Islet precursor cell (in vitro differentiated cells): ENCODE data around the gene SLC47A2.
"Not testable (repeated sequence)": the region's sequence is repeated elsewhere in the genome, so short reads cannot be mapped to it uniquely, and the experiment has no call there.

Experiments
- DNase-seq: peaks from one replicate; pipeline ENCODE4 v3.0.0-alpha.2; 2018

Gene SLC47A2

GRCh38 chr17:19706791-19707727 lies 9.3 kb downstream of the SLC47A2 start:
- peak; percentile 64 for DNase-seq

DNA sequence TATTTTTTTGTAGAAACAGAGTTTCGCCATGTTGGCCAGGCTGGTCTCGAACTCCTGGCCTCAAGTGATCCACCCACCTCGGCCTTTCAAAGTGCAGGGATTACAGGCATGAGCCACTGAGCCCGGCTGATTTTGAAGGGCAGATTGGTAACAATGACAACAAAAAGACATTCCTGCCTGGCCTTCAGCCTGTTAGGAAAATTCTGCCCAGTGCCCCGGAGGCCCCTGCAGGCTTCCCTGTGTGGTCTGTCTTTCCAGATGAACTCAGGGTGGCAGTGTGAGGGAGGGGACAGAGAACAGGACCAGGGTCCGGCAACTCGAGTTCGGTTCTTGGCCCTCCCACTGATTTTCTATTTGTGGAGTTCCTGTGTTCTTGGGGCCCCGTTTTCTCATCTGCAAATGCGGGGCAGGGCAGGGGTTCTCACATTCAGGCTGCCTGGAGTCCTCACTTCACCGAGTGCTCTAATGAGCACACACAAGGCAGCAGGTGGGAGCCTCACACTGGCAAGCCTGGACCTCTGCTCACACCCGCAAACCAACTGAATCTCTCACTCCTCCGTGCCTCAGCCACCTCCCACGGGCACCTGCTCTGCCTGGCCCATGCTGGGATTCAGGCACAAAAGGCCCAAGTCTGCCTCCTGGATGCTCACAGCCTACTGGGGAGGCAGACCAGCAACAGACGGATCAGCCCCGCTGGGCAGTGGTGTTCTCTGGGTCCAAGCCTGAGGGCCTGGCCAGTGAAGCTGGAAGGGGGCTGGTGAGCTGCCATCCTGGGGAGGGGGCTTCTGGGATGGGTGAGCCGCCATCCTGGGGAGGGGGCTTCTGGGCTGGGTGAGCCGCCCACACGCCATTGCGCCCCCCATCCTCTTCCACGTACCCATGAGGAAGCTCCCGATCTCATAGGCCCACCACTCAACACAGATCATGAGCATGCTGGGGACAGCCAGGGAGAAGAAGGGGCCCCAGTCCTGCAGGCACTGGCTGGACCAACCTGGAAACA lies 10.3 kb downstream of the SLC47A2 start:
- peak; percentile 63 for DNase-seq

DNA sequence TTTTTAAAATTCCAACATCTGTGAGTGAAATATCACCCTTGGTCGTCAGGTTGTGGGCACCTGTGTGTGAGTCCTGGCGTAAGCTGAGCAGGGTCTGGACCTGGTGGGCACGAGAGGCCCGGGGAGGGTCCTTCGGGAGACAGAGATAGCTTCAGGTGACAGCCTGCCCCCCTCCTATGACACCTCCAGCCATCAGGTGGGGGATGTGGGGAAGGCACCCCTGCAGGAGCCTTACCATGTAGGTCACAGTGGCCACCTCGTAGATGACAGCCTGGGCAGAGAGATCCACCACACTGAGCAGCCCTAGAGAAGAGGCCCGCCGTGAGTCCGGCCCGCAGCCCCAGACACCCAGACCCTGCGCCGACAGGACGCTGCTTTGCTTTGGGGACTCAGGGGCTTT lies 11.2 kb downstream of the SLC47A2 start:
- DNase-seq: peak; percentile 47

GRCh38 chr17:19703828-19704613 lies 12.4 kb downstream of the SLC47A2 start:
- DNase-seq: peak; percentile 80

DNA sequence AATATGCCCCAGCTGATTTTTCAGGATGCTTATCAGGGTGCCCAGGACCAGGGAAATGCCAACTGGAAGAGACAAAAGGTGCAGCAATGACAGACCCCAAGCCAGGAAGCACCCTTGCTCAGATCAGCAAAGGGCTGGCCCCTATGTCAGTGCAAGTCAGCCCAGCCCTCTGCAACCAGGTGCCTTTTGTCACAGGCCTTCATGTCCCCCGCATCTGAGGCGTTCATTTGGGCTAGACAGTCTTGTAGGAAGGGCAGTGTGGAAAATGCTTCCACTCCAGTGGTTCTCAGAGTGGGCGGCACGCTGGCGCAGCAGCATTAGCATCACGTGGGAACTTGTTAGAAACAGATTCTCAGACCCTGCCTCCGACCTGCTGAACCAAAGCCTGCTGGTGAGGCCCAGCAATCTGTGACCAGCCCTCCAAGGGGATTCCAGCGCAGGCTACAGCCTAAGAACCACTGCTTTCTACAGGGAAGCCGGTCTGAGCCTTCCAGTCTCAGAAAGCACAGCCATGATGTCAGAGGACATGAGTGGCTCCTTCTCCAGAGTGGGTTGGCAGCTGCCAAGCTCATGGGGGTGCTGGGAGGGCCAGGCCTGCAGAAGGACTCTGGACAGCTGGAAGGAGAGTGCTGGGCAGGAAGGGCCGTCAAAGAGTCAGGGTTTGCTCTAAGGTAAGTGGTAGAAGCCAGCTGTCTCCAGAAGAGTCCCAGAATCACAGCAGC lies 13.1 kb downstream of the SLC47A2 start:
- peak; percentile 61 for DNase-seq

DNA sequence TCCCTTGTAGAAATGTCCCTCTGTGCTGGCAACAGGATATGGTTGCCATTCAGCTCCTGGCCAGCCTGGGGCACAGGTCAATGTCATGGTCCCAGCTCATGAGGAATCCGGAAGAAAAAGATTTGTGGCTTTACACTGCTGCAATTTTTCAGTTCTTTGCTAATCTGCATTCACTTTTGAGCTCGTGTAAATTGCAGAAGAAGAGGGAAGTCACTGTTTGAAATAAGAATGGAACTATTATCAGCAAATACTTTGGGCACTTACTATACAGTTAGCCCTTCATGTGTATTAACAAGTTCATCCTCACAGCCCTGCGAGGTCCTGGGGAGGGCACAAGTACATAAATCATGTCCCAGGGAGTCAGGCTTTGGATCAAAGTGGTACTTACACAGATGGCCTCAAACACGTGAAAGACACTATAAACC lies 14.2 kb downstream of the SLC47A2 start:
- peak; percentile 18 for DNase-seq

GRCh38 chr17:19686400-19687090 lies 29.8 kb downstream of the SLC47A2 start:
- no peak for DNase-seq

DNA sequence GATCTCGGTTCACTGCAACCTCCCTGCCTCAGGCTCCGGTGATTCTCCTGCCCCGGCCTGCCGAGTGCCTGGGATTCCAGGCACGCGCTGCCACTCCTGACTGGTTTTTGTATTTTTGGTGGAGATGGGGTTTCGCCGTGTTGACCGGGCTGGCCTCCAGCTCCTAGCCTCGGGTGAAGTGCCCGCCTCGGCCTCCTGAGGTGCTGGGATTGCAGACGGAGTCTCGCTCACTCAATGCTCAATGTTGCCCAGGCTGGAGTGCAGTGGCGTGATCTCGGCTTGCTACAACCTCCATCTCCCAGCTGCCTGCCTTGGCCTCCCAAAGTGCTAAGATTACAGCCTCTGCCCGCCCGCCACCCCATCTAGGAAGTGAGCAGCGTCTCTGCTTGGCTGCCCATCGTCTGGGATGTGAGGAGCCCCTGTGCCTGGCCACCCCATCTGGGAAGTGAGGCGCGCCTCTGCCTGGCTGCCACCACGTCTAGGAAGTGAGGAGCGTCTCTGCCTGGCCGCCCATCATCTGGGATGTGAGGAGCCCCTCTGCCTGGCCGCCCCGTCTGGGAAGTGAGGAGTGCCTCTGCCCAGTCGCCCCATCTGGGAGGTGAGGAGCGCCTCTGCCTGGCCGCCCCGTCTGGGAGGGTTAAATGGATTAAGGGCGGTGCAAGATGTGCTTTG lies 31.3 kb downstream of the SLC47A2 start:
- not testable (repeated sequence) for DNase-seq

DNA sequence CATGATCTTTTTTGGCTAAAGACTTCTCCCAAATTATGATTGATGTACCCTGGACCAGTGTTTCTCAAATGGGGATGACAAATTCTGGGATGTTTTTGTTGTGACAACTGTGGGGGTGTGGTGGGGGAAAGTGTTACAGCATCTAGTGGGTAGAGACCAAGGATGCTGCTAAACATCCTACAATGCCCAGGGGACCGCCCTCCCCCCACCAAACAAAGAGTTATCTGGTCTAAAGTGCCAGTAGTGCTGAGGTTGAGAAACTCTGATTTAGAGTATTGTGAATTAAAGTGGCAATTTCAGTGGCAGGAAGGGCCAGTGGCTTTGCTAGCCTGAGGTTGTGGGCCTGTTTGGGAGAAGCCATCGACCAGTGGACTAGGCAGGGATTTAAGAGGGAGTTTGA lies 33.3 kb downstream of the SLC47A2 start:
- DNase-seq: peak; percentile 31

DNA sequence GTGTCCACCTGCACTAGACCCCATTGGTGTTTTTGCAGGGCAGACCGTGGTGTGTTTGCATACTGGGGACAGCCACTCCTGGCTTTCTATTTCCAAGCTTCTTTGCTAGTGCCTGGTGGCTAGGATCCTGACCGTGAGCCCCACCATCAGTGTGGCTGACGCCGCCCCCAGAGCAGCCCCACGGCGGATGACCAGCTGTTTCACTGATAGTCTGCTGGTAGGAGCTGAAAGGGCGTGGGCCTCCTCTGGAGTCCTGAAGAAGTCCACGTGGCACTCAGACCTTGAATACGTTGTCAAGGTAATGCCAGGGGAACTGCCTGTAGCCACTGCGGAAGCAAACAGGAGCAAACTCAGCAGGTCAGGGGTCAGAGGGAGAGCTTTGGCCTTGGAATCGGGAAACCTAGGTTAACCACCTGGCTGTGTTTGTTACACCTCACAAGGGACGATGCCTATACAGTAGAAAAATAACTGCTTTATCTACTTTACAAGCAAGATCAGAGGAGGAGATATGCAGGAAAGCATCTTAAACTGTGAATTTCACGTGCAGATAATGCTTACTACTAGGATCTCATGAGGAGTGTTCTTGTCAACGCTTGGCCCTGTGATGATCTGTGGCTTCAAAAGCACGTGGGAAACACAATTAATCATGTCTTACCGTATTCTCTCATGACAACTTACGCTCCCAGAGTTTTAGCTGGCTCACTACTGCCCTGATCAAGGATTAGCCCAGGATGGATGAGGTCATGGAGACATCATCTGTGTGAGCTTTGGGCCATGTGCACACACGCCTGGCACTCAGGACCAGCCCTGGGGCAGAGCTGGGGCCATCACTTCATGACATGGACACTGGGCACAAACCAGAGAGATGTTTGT lies 37.6 kb downstream of the SLC47A2 start:
- no peak for DNase-seq

- DNase-seq: no peak
Measured at GRCh38 chr17:19677736-19678379, 38.5 kb downstream of the SLC47A2 start.

GRCh38 chr17:19676896-19677295 lies 39.5 kb downstream of the SLC47A2 start:
- peak; percentile 79 for DNase-seq

DNA sequence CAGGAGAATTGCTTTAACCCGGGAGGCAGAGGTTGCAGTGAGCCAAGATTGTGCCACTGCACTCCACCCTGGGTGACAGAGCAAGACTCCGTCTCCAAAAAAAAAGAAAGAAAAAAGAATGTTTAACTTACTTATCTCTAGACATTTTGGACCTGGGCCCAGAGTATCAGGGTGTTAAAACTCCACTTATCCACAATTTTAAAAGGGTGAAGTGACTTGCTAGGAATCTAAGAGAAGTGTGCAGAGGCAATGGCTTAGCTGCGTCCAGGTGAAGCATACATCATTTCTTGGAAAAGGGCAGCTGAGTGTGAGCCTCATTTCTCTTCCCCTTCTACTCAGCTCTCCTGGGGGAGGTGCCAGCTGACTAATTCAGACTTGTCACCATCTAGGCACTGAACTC lies 42.8 kb downstream of the SLC47A2 start:
- DNase-seq: no peak

DNA sequence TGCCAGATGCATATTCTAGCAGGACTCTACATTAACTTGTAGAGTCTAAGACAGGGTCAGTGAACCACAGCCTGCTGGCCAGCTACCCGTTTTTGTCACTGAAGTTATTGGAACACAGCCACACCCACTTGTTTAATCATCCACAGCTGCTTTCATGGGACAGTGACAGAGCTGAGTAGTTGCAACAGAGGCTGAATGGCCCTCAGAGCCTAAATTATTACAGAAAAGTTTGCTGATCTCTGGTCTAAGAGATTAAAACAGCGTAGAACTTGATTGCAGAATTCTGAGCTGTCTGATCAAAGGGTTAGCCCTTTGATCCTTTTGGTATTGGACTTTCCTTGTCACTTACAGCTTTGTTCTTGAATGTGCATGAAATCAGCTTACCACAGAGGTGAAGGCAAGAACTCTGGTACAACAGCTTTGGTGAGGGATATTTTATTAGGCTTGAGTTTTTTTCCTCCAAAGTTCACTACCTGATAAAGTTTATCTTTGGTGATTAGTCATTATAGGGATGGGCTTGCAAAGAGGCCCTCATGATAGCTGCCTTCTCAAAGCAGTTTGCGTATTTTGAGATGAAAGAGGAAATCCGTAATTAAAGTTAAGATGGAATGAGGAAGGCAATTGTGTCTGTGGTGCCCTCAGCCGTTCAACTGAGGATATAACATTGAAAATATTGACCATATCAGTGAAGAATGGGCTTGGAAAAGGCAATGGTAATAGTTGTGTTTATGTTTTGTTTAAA lies 44.2 kb downstream of the SLC47A2 start:
- DNase-seq: no peak

GRCh38 chr17:19671433-19671832 lies 45.0 kb downstream of the SLC47A2 start:
- no peak for DNase-seq

- no peak for DNase-seq
Measured at GRCh38 chr17:19670908-19671307, 45.5 kb downstream of the SLC47A2 start.

- peak; percentile 13 for DNase-seq
Measured at GRCh38 chr17:19669680-19670079, 46.7 kb downstream of the SLC47A2 start.

DNA sequence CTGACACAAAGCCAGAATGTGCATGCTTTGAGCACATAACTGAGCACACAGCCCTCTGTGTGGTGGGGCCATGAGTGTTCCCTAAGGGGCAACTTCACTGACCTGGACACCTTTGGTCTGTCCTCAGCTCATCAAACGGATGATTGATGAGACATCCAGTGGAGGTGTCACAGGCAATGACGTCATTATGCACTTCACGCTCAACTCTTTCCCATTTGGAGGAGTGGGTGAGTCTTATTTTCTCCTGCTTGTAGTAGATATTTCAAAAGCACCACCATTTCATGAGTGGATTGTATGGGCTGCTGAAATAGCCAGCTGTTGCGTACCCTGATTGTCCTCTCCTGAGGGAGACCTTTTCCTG lies 51.6 kb downstream of the SLC47A2 start:
- DNase-seq: peak; percentile 37
